ENCODE measurements around the gene CCHCR1.

The CCHCR1 gene

DNA sequence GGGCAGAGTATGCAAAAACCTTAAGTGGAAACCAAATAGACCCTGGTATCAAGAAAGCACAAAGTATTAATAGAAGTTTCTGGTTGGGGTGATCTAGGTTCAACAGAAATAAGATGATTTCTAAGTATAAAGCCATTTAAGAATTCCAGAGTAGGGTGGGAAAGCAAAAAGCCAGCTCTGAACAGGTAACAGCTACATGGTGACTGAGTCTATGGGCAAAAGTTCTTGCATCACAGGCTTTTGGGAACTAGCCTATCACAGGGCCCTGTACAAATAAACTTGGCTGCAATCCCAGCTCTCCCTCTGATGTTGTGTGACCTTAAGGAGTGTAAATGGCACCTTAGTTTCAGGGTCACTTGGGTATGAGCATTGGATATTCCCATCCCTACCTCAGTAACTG is 6.3 kb upstream of the CCHCR1 start:
- no peak for DNase-seq (ENCODE audit: low read depth in 2 of 2)

DNA sequence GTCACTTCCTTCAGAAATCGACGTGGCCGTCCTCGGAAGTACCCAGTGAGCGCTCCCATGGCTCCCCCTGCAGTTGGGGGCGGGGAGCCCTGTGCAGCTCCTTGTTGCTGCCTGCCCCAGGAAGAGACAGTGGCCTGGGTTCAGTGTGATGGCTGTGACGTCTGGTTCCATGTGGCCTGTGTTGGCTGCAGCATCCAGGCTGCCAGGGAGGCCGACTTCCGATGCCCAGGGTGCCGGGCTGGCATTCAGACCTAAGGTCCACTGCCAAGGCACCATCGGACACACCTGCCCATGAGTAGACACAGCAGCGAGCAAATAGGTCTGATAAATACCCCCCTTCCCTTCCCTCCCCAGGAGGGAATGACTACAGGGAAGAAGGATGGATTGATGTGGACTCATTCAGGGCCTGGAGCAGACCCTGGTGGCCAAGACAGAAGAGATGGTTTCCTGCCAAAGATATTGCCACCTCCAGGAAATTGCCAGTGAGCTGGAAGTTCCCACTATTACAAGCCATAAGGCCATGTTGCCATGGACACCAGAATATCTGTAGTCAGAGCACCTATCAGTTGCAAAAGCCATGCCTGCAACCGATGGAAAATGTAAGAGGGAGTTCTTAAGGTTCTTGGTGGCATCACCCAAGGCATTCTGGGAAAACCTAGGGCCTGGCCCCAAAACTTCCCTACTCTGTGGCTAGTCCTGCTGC is 5.0 kb upstream of the CCHCR1 start:
- DNase-seq (ENCODE audit: low read depth in 2 of 2): no peak

DNA sequence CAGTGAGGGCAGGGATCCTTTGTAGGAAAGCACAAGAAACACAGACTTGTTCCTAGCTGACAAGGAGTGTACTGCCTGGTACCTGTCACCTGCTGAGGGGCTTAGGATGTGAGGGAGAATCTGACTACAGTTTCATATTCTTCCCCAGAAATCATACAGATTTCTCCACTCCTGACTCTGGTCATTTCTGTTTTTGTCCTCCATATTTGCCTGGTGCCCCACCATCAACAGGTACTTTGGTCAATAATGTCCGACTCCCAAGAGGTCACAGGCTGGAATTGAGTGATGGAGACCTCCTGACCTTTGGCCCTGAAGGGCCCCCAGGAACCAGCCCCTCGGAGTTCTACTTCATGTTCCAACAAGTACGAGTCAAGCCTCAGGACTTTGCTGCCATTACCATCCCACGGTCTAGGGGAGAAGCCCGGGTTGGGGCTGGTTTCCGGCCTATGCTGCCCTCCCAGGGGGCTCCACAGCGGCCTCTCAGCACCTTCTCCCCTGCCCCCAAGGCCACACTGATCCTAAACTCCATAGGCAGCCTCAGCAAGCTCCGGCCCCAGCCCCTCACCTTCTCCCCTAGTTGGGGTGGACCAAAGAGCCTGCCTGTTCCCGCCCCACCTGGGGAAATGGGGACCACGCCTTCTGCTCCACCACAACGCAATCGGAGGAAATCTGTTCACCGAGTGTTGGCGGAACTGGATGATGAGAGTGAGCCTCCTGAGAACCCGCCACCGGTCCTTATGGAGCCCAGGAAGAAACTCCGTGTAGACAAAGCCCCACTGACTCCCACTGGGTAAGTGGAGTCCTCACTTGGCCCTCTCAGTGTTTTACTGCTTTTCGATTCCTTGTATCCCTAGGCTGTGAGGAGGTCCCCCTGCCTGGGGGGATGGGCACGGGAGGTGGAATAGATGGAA is 3.9 kb upstream of the CCHCR1 start:
- no peak for DNase-seq (ENCODE audit: low read depth in 2 of 2)

DNA sequence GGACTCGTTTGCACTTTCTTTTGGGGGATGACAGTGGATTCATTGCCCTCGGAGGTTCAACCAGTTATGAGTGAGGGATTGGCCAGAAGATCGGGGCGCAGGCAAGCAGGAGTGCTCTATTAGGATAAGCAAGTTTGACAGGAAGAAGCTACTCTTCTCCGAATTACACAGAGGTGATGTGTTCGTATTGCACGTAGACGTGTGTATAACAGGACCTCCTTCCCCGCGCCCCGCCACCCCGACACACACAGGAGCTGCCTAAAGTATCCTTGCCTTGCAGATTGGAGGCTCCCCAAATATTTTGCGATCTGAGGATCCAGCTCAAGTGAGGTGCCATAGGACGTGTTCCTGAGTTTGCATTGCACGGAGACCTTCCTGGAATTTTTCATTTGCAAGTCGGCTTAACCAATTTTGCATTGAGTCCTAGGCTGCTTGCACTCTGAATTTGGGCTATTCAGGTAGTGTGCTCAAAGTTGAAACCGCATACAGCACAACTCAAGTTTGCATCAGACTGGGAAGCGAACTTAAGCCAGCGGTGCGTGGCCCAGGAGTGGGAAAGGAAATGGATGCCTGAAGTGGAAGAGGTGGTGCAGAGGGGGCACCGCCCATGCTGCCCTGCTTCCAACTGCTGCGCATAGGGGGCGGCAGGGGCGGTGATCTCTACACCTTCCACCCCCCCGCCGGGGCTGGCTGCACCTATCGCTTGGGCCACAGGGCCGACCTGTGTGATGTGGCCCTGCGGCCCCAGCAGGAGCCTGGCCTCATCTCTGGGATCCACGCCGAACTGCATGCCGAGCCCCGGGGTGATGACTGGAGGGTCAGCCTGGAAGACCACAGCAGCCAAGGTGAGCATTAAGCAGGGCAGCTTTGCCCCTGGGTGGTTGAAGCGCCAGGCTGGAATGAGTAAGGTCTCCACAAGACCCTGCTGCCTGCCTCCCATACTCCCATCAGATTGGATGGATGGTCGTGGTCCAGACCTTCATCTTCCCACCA is 1.6 kb upstream of the CCHCR1 start:
- DNase-seq (ENCODE audit: low read depth in 2 of 2): peak; percentile 2 to 6

DNA sequence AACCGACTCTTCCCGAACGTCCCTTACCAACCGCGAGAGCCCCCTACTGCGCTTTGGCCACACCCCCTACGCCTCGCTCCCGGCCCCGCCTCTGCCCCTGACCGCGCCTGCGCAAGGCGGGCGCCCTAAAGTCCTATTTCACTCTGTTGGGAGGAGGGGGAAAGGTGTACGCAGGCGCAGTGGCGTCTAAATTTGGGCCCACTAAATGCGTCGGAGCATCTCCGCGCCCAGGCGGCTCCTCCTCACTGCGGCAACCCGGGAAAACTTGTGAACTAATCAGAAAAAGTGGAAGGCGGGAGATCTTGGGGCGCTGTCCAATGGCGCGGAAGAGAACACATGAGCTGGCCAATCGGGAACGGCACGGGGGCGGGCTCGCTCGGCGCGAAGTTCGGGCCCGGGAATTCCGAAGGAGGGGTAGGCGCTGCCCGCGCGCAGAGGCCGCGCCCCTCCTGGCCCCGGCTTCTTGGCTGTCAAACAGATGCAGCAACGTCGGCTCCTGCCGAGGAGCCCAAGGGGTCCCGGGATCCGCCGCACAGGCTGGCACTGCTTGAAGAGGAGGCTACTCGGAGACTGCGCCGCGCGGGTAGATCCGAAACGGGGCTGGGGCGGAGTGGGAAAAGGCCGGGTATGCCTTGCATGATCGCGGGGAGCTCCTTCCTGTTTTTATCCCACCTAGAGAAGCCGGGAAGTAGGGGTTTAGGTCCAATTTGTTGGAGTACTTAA is 699 bp upstream of the CCHCR1 start, which contains the start of gene TCF19:
Gene TCF19, plus strand, starts transcription at position 450 of the 723 bp plus-strand sequence. CDS start 881 bp downstream, outside the sequence.
- peak; percentile 98 to 99 for DNase-seq (ENCODE audit: low read depth in 2 of 2)

DNA sequence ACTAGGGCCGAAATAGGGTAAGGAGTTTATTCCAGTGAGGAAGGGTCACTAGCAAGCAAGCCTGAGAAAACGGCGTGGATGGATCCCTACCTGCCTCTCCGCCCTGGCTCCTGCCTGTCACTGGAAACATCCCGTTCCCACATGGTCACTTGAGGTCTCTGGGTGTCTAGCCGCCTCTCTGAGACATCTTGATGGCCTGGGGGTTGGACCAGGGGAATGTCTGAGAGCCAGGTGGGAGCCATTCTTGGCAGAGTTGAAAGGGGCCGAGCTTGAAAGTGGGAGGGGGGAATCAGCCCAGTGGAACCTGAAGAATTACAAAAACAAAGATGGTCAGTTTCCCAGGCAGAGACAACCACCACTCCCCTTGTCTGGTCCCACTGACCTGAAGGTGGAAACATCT is 961 bp downstream of the CCHCR1 start:
- DNase-seq (ENCODE audit: low read depth in 2 of 2): no peak

DNA sequence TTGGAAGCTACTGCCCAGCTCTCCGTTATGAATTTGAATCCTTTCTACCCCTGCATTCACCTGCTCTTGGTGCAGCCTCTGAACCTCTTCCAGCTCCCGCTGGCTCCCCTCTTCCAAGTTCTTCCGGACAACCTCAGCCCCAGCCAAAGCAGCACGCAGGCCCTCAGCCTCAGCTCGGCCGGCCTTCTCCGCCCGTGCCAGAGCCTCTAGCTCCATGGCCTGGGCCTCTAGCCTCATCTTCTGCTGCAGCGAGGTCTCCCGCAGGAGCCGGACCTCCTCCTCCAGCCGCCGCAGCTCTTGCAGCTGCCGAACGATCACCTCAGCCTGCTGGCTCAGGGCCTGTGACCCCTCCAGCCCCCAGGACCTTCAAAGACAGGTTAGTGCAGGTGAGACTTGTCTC is 3.2 kb downstream of the CCHCR1 start:
- no peak for DNase-seq (ENCODE audit: low read depth in 2 of 2)

DNA sequence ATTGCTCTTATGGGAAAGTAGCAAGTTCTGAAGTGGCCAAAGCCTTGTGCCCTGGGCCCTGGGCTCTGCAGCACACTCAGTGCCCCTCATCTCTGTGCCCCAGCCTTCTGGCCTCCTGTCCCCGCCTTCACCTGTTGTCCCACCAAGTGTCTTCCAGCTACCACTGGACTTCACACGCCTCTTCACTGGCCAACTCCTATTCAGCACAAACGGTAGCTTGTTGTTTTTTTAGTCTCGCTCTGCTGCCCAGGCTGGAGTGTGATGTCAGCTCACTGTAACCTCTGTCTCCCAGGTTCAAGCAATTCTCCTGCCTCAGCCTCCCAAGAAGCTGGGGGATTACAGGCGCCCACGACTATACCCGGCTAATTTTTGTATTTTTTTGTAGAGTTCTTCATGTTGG is 4.8 kb downstream of the CCHCR1 start:
- no peak for DNase-seq (ENCODE audit: low read depth in 2 of 2)

DNA sequence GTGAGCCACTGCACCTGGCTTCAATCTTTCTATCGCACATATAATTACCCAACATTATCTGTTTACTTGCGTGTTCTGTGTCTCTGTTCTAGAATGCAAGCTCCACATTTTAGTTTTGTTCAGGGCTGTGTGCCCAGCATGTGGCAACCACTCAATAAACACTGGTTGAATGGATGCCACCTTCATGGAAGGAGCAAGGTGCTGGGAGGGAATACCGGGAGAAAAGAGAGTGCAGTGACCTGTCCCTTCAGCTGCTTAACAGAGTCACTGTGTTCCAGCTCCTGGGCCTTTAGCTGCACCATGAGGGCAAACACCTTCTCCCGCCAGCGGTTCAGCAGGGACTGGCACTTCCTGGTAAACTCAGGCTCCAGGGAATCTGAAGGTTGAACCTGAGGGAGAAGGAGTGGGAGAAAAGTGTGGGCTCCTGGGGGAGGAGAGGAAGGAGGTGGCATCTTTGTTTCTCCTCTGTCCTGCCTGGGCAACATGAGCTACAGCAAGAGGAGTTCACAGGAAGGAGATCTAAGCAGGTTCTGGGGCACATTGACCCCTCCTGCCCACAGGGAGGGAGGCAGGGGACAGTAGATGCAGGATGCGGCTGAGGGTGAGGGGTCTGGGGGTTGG is 7.7 kb downstream of the CCHCR1 start:
- DNase-seq (ENCODE audit: low read depth in 2 of 2): no peak

DNA sequence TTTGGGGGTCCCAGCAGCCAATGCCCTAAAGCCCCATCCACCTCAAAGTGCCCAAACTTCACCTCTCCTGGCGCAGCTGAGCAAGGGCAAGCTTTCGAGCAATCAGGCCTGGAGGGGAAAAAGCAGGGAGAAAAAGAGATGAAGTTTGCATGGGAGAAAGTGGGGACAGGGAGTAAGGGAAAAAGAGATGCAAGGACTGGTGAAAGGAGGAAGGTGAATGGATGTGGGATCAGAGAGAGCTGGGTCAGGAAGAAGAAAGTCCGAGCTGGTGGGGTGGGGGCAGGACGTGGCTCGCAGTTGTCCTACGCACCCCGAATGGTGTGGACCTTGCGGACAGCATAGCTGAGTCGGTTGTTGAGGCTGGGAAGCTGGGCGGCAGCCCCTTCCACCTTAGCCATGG is 12.2 kb downstream of the CCHCR1 start:
- no peak for DNase-seq (ENCODE audit: low read depth in 2 of 2)

DNA sequence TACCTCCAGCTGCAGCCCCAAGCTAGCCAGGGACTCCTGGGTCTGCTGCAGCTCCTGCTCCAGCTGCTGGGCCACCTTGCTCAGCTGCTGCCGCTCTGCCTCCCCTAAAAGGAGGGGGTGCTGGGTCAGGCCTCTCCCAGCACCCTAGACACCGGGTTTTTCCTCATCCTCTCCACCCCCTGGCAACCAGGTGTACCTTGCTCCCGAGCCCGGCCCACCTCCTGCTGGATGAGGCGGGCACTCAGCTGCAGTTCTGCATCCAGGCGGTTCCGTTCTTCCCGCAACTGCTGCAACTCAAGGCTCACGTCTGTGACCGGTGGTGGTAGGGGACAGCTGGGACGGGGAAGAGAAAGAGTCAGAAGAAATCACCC is 12.6 kb downstream of the CCHCR1 start:
- DNase-seq (ENCODE audit: low read depth in 2 of 2): no peak

DNA sequence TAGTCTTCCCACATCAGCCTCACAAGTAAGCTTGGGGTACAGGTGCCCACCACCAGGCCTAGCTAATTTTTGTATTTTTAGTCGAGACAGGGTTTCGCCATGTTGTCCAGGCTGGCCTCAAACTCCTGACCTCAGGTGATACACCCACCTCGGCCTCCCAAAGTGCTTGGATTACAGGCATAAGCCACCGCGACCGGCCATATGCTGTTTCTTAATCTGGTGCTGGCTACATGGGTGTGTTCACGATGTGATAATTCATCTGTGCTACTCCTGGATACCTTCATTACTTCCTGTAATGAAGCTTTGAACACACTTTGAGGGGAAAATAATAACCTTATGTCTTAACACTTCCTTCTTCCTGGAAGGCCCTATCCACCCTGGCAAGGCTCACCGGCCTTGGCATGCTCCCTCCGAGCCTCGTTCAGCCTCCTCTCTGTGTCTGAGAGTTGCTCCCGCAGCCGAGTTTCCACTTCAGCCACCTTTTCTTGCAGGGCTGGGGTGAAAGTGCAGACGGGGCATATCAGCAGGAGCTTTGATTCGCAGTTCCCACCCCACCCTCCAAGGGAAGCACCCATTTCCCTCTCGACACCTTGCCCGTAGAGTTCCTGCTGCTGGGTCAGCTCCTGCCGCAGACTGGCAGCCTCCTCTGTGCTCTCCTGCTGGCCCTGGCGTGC is 13.2 kb downstream of the CCHCR1 start:
- no peak for DNase-seq (ENCODE audit: low read depth in 2 of 2)

DNA sequence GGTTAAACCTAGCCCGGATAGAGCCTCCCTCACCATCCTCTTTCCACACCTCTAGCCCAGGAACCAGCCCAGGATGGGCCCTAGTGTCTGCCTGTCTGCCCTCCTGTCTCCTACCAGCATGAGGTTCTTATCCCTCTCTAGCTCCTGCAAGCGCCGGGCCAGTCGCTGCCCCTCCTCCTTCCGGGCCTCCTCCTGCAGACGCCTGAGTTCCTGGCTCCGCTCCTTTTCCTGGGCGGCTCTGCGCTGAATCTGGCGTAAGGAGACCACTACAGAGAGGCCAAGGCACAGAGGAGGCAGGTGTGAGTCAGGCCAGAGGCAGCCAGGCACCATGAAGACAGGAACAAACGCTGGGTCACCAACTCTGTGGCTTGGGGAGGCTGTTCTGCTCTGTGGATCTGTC is 14.5 kb downstream of the CCHCR1 start:
- DNase-seq (ENCODE audit: low read depth in 2 of 2): no peak

DNA sequence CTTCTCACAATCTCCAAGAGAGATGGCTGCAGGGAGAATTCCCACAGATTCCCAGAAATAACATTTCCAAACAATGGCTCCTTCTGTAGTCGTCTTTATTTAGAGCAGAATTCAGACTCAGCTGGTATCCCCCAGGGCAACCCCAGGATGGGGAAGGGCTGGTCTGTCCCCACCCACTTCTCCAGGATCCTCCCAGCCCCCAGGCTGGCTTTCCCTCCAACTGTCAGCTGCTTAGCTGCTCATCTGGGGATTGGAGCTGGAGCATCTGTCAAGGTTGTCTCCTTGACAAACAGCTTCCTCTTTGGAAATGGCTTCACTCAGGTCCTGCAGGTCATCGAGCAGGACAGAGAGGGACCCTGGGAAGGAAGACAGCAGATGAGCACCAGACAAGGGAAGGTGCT is 15.2 kb downstream of the CCHCR1 start:
- DNase-seq (ENCODE audit: low read depth in 2 of 2): no peak

DNA sequence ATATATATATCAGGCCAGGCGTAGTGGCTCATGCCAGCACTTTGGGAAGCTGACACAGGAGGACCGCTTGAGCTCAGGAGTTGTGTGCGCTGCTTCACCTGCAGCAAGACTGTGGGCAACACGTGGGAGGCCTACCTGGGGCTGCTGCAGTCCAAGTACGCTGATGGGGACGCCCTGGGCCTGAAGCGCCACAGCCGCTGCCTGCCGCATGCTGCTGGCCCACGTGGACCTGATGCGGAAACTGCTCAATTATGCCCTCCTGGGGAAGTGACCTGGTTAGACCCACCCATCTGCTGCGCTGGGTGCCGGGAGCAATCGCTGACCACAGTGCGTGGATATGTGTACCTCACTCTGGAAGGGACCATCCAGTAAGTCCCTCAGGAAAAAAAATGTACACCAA is 17.0 kb downstream of the CCHCR1 start:
- DNase-seq (ENCODE audit: low read depth in 2 of 2): no peak

DNA sequence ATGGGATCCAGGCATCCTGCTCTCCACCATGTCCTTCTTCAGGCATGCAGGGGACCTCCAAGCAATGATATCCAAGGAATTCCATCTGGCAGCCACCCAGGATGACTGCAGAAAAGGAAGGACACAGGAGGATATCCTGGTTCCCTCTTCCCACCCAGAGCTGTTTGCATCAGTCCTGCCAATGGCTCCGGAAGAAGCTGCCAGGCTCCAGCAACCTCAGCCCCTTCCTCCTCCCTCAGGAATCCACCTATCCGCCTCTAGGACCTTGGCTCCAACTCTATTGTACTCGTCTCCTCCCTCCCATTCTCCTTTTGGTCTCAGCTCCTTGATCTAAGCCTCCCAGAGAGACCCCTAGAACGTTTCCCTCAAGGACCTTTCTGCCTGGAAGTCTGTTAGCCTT is 18.0 kb downstream of the CCHCR1 start:
- DNase-seq (ENCODE audit: low read depth in 2 of 2): no peak

DNA sequence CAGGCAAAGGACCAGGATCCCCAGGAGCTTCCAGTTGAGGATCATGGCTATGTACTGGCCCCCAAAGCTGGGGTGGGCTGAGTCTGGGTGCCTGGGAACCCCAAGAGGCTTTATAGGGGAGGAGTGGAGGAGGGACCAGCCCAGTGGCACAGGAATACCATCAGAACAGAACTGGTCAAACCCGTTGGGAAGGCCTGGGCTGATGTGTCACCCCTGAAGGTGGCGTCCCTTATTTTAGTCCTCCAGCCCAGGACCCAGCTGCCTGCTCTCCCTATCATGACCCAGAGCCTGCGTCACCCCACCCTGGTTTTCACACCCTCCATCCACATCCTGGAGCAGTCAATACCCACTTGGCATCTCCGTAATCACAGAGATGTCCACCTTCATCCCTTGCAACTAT is 18.6 kb downstream of the CCHCR1 start, which contains the start of gene PSORS1C2:
Gene PSORS1C2, minus strand, starts transcription at position 85 of the 400 bp plus-strand sequence. Its CDS starts 40 bp downstream, at position 45.
- no peak for DNase-seq (ENCODE audit: low read depth in 2 of 2)

DNA sequence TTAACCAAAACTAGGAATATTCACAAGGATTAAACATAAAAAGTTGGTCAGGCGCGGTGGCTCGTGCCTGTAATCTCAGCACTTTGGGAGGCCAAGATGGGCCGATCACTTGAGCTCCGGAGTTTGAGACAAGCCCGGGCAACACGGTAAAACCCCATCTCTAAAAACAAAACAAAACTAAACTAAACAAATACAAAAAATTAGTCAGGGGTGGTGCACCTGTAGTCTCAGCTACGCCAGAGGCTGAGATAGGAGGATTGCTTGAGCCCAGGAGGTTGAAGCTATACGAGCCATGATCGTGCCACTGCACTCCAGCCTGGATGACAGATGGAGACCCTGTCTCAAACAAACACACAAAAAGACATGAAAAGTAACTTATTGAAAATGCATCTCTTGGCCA is 21.9 kb downstream of the CCHCR1 start:
- no peak for DNase-seq (ENCODE audit: low read depth in 2 of 2)

DNA sequence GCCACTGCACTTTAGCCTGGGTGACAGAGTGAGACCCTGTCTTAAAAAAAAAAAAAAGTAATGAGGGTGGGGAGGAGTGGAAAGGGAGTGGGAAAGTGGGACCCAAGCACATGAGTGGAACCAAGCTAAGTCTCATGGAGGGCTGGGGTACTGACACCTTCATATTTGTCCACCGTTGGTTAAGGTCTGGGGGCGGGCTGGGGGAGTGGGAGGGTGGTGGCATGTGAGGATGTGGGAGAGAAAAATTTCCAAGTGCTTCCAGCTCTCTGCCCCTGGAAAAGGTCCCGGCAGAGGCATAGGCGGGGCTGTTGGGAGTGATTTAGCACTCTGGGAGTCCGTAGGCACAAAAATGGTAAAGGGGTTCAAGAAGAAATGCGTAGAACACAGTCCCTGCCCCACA is 24.8 kb downstream of the CCHCR1 start:
- no peak for DNase-seq (ENCODE audit: low read depth in 2 of 2)

DNA sequence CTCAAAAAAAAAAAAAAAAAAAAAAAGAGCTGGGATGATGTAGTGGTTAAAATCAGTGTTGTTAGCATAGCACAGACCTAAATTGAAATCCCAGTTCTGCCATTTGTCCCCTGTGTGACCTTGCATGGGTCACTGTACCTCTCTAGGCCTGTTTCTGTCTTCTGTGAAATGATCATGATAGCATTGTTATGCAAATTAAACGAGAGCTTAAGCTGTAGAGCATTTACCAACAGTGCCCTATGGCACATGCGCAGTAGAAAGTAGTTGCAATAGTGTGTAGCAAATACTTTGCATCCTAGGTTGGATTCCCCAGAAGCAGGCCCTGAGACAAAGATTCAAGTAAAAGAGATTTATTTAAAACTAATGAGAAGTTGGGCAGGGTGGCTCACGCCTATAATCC is 26.0 kb downstream of the CCHCR1 start:
- no peak for DNase-seq (ENCODE audit: low read depth in 2 of 2)

All from activated CD4-positive, alpha-beta T cell treated with anti-CD3 and anti-CD28 coated beads for 24 hours (primary cell).